Common myeloid progenitor, CD34-positive (primary cell): ENCODE results near the gene RDH5.

Experiments used
- CTCF ChIA-PET: fragments of 350-600 bp; sonication (Branson Sonifier 250); formaldehyde crosslinking; loops from one replicate; lab custom pipeline; 2021; ENCODE audit warnings: antibody characterized with exemption; lab: Charles Lee
- POLR2A ChIA-PET: fragments of 350-600 bp; sonication (Branson Sonifier 250); formaldehyde crosslinking; loops from one replicate; lab custom pipeline; 2021; ENCODE audit warnings: antibody characterized with exemption; lab: Charles Lee
- DNase-seq, 3 donors: peaks; one replicate each; pipeline versions ENCODE4 v3.0.0 to v3.0.0-alpha.2; 2013
- H3K27ac ChIP-seq, 2 experiments: 1 replicate in 1 of 2; 2 replicates in 1 of 2; pipeline ENCODE4 v1.7.0; 2013; ENCODE audit warnings: inconsistent platforms in 2 of 2, low read length in 2 of 2, mild to moderate bottlenecking in 2 of 2, low read depth in 1 of 2, moderate library complexity in 1 of 2; ENCODE audit not compliant: severe bottlenecking in 2 of 2, insufficient read depth in 1 of 2, poor library complexity in 1 of 2
- H3K27me3 ChIP-seq, 5 experiments: replicated peaks in 2 of 5; 1 replicate in 3 of 5; 2 replicates in 2 of 5; pipeline versions ENCODE4 v1.6.1 to v1.7.0; 2013; ENCODE audit warnings: low read length in 4 of 5, mild to moderate bottlenecking in 2 of 5, moderate library complexity in 2 of 5, inconsistent platforms in 1 of 5; ENCODE audit not compliant: insufficient read depth in 5 of 5, control insufficient read depth in 4 of 5
- H3K36me3 ChIP-seq, 4 experiments: 1 replicate in 2 of 4; 2 replicates in 2 of 4; pipeline versions ENCODE4 v1.6.1 to v1.7.0; 2013; ENCODE audit warnings: low read length in 3 of 4, control low read depth in 1 of 4, mild to moderate bottlenecking in 1 of 4; ENCODE audit not compliant: control insufficient read depth in 4 of 4, insufficient read depth in 4 of 4
- H3K4me1 ChIP-seq, 4 experiments: 1 replicate in 3 of 4; 2 replicates in 1 of 4; pipeline versions ENCODE4 v1.6.1 to v1.7.1; 2013; ENCODE audit warnings: low read length in 3 of 4, mild to moderate bottlenecking in 3 of 4, control low read depth in 1 of 4, inconsistent platforms in 1 of 4, moderate library complexity in 1 of 4; ENCODE audit not compliant: control insufficient read depth in 4 of 4, insufficient read depth in 4 of 4; ENCODE audit errors: control extremely low read depth in 1 of 4
- H3K4me3 ChIP-seq, 7 experiments: 1 replicate in 4 of 7; 2 replicates in 3 of 7; pipeline versions ENCODE4 v1.5.1 to v1.7.0; 2013; ENCODE audit warnings: mild to moderate bottlenecking in 7 of 7, low read length in 6 of 7, moderate library complexity in 6 of 7, inconsistent platforms in 2 of 7, low read depth in 2 of 7, control low read depth in 1 of 7; ENCODE audit not compliant: insufficient read depth in 4 of 7, control insufficient read depth in 1 of 7; ENCODE audit errors: extremely low read depth in 1 of 7
- H3K9me3 ChIP-seq, 5 experiments: 1 replicate in 4 of 5; 2 replicates in 1 of 5; pipeline versions ENCODE4 v1.6.1 to v1.7.1; 2013; ENCODE audit warnings: low read length in 4 of 5, mild to moderate bottlenecking in 2 of 5, inconsistent platforms in 1 of 5, low read depth in 1 of 5, moderate library complexity in 1 of 5; ENCODE audit not compliant: control insufficient read depth in 4 of 5, insufficient read depth in 2 of 5; ENCODE audit errors: control extremely low read depth in 1 of 5
- whole genome bisulfite sequencing: methylation state at CpG from one replicate; pipeline ENCODE4 v1.1.5; 2013; ENCODE audit not compliant: insufficient coverage; 5-methylcytosine and 5-hydroxymethylcytosine counted together

Gene RDH5

GRCh38 chr12:55695349-55695748, 24.8 kb upstream of the RDH5 start:
- ChIA-PET POLR2A (no interaction called here), CTCF (interaction anchor here (0.7 to 4.0 kb wide), 3 partner anchors 10 to 25 kb away, joined by 3 to 19 read pairs (median 6); no protein-coding TSS in a partner anchor)
- no peak overlapping the region for H3K27ac ChIP-seq
- 80% methylated on average over 4 of the region's 7 CpGs for WGBS
- H3K27me3 ChIP-seq: no peaks in the 10 kb centered on the region
- no peak overlapping the region for H3K4me3 ChIP-seq
- peaks cover 0 to under 1% (median 0%) of the 10 kb centered on the region in 4 experiments for H3K4me1 ChIP-seq
- no peaks in the 10 kb centered on the region for H3K9me3 ChIP-seq
- DNase-seq: no peak
- H3K36me3 ChIP-seq: no peaks in the 10 kb centered on the region

GRCh38 chr12:55696141-55696540, 24.1 kb upstream of the RDH5 start:
- Histone ChIP-seq H3K4me3 (no peak overlapping the region), H3K27ac (no peak overlapping the region), H3K27me3 (no peaks in the 10 kb centered on the region), H3K9me3 (no peaks in the 10 kb centered on the region), H3K36me3 (no peaks in the 10 kb centered on the region), H3K4me1 (peaks cover 0 to 7% (median 1%) of the 10 kb centered on the region in 4 experiments)
- DNase-seq: no peak
- WGBS: 100% methylated on average over 6 of the region's 6 CpGs
- ChIA-PET CTCF (interaction anchor here (0.8 to 4.0 kb wide), 3 partner anchors 9 to 49 kb away, joined by 3 to 19 read pairs (median 4); no protein-coding TSS in a partner anchor), POLR2A (no interaction called here)

GRCh38 chr12:55696796-55697462, 23.3 kb upstream of the RDH5 start:
- Histone ChIP-seq H3K27ac (no peak overlapping the region), H3K9me3 (no peaks in the 10 kb centered on the region), H3K36me3 (no peaks in the 10 kb centered on the region), H3K27me3 (no peaks in the 10 kb centered on the region), H3K4me1 (peaks cover 0 to 7% (median 1%) of the 10 kb centered on the region in 4 experiments), H3K4me3 (no peak overlapping the region)
- 94% methylated on average over 15 of the region's 19 CpGs for WGBS
- ChIA-PET POLR2A (interaction anchor here (0.6 kb wide), 1 partner anchor 111 kb away, joined by 3 read pairs; no protein-coding TSS in a partner anchor), CTCF (interaction anchor here (0.8 to 4.0 kb wide), 5 partner anchors 8 to 50 kb away, joined by 3 to 19 read pairs (median 4); a partner anchor contains a TSS)
- DNase-seq: no peak

GRCh38 chr12:55697686-55698085, 22.5 kb upstream of the RDH5 start:
- CTCF ChIA-PET: interaction anchor here (1.0 to 4.0 kb wide), 2 partner anchors 8 to 16 kb away, joined by 3 to 19 read pairs; a partner anchor contains a TSS
- Histone ChIP-seq H3K27me3 (no peaks in the 10 kb centered on the region), H3K4me3 (no peak overlapping the region), H3K4me1 (peaks cover 0 to 7% (median 1%) of the 10 kb centered on the region in 4 experiments), H3K9me3 (no peaks in the 10 kb centered on the region), H3K27ac (no peak overlapping the region), H3K36me3 (no peaks in the 10 kb centered on the region)
- POLR2A ChIA-PET: no interaction called here
- WGBS: 93% methylated on average over 6 of the region's 7 CpGs
- DNase-seq: no peak

GRCh38 chr12:55698241-55698955, 21.8 kb upstream of the RDH5 start:
- Histone ChIP-seq H3K36me3 (no peaks in the 10 kb centered on the region), H3K27me3 (no peaks in the 10 kb centered on the region), H3K4me3 (no peak overlapping the region), H3K4me1 (peaks cover 0 to 7% (median 1%) of the 10 kb centered on the region in 4 experiments), H3K27ac (no peak overlapping the region), H3K9me3 (no peaks in the 10 kb centered on the region)
- 95% methylated on average over 13 of the region's 16 CpGs for WGBS
- POLR2A ChIA-PET: no interaction called here
- CTCF ChIA-PET: interaction anchor here (0.7 to 2.0 kb wide), 3 partner anchors 13 to 31 kb away, joined by 3 to 5 read pairs (median 4); a partner anchor contains a TSS
- DNase-seq: no peak

GRCh38 chr12:55698965-55699364, 21.2 kb upstream of the RDH5 start:
- no peaks in the 10 kb centered on the region for H3K27me3 ChIP-seq
- H3K4me3 ChIP-seq: no peak overlapping the region
- H3K36me3 ChIP-seq: no peaks in the 10 kb centered on the region
- no peak for DNase-seq
- no peak overlapping the region for H3K27ac ChIP-seq
- CTCF ChIA-PET: interaction anchor here (0.7 to 2.0 kb wide), 4 partner anchors 10 to 31 kb away, joined by 3 to 5 read pairs (median 4); a partner anchor contains a TSS
- WGBS: no CpG with 5 or more reads among the region's 1 CpG
- H3K4me1 ChIP-seq: peaks cover 0 to 7% (median 1%) of the 10 kb centered on the region in 4 experiments
- POLR2A ChIA-PET: no interaction called here
- H3K9me3 ChIP-seq: no peaks in the 10 kb centered on the region
